Adrenal gland (tissue), 5 donors: ENCODE measurements around the gene GRPEL1.

ENCODE experiments used
- CTCF ChIP-seq, 6 experiments: fragments of 450-650 bp in 4 of 6; fragments of 200-600 bp in 2 of 6; sonication (generic) in 1 of 6; IDR thresholded peaks; 1 replicate in 5 of 6; 2 replicates in 1 of 6; pipeline versions ENCODE4 v1.5.1 to v1.8.0; 2016 to 2021; ENCODE audit warnings: antibody characterized with exemption in 6 of 6, mild to moderate bottlenecking in 2 of 6, moderate library complexity in 1 of 6
- POLR2A ChIP-seq, 2 donors: fragments of 450-650 bp; IDR thresholded peaks; one replicate each; pipeline ENCODE4 v1.6.1; 2017; ENCODE audit warnings: antibody characterized with exemption in 2 of 2, mild to moderate bottlenecking in 2 of 2, moderate library complexity in 1 of 2
- donor health status: DM: no; HTN: no; CAD: no.

- TF ChIP-seq CTCF (IDR thresholded peaks at IDR 0.05): no peak
- no peak for TF ChIP-seq POLR2A (IDR thresholded peaks at IDR 0.05)
These were observed 13.6 kb downstream of the GRPEL1 start for GRCh38 chr4:7054106-7054880.
